OCI-LY1 (cell line): ENCODE data around the gene TUBB2A.

Experiments used
- EZH2 ChIP-seq: fragments of 200-600 bp; sonication (generic), shearing (Covaris generic); IDR thresholded peaks from 2 replicates; pipeline ENCODE4 v1.8.0; 2017; ENCODE audit warnings: borderline replicate concordance, mixed run types, mild to moderate bottlenecking, antibody characterized with exemption, low read length, moderate library complexity, mixed read lengths
- TF ChIP-seq, protein P1 (sequence below): fragments of 200-600 bp; sonication (generic), shearing (Covaris generic); IDR thresholded peaks from 2 replicates; pipeline ENCODE4 v1.5.1; 2017; ENCODE audit warnings: mild to moderate bottlenecking, antibody characterized with exemption, low read length, moderate library complexity, mixed read lengths

DNA sequence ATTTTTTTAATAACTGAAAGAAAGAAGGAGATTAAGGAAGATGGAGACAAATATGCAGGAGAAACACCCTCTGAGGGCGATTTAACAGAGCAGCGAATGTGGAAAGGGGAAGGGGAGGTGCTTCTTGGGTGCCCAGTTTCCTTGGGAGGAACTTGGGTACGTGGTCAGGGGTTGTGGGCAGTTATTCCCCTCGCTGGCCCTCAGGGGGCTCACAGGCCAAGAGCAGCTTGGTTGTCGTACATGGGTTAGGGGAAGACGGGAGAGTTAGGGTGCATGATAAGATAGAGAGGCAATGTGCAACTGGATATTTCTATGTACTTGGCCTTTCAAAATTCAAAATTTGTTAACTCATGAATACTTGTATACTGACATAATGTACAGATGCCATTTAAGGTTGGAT lies 7.0 kb upstream of the TUBB2A start:
- TF ChIP-seq EZH2 = no peak
- TF ChIP-seq, protein P1, sequence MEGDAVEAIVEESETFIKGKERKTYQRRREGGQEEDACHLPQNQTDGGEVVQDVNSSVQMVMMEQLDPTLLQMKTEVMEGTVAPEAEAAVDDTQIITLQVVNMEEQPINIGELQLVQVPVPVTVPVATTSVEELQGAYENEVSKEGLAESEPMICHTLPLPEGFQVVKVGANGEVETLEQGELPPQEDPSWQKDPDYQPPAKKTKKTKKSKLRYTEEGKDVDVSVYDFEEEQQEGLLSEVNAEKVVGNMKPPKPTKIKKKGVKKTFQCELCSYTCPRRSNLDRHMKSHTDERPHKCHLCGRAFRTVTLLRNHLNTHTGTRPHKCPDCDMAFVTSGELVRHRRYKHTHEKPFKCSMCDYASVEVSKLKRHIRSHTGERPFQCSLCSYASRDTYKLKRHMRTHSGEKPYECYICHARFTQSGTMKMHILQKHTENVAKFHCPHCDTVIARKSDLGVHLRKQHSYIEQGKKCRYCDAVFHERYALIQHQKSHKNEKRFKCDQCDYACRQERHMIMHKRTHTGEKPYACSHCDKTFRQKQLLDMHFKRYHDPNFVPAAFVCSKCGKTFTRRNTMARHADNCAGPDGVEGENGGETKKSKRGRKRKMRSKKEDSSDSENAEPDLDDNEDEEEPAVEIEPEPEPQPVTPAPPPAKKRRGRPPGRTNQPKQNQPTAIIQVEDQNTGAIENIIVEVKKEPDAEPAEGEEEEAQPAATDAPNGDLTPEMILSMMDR = no peak
